ENCODE results near the gene INSYN2A.

INSYN2A gene

GRCh38 chr10:127176649-127177048 is 19.7 kb downstream of the INSYN2A start:
- Histone ChIP-seq H3K27me3 (ENCODE audit: insufficient read depth, poor library complexity, severe bottlenecking) (no peaks in the 10 kb centered on the region), H3K4me3 (replicated peaks; ENCODE audit: insufficient read depth, low read length) (no peak overlapping the region), H3K27ac (replicated peaks) (no peak overlapping the region)
- TF ChIP-seq SPI1 (IDR thresholded peaks at IDR 0.05; ENCODE audit: borderline replicate concordance, low read depth) = no peak
- no peak for TF ChIP-seq POLR2AphosphoS5 (IDR thresholded peaks at IDR 0.05; ENCODE audit: low read depth)
- TF ChIP-seq GABPA (IDR thresholded peaks at IDR 0.05; ENCODE audit: low read depth) = no peak
- no peak for TF ChIP-seq REST (IDR thresholded peaks at IDR 0.05; ENCODE audit: insufficient replicate concordance, low read depth)
- no peak for TF ChIP-seq CTCF (IDR thresholded peaks at IDR 0.05; ENCODE audit: insufficient read depth, low read length)
- DNase-seq (ENCODE audit: low read depth in 1 of 2, low spot score in 1 of 2) = no peak

GRCh38 chr10:127175357-127176110 is 20.9 kb downstream of the INSYN2A start:
- TF ChIP-seq SPI1 (IDR thresholded peaks at IDR 0.05; ENCODE audit: borderline replicate concordance, low read depth) = no peak
- no peak for TF ChIP-seq GABPA (IDR thresholded peaks at IDR 0.05; ENCODE audit: low read depth)
- no peak for TF ChIP-seq POLR2AphosphoS5 (IDR thresholded peaks at IDR 0.05; ENCODE audit: low read depth)
- TF ChIP-seq REST (IDR thresholded peaks at IDR 0.05; ENCODE audit: insufficient replicate concordance, low read depth) = no peak
- no peak for TF ChIP-seq CTCF (IDR thresholded peaks at IDR 0.05; ENCODE audit: insufficient read depth, low read length)
- H3K27ac ChIP-seq (replicated peaks) = no peak overlapping the region
- DNase-seq (ENCODE audit: low read depth in 1 of 2, low spot score in 1 of 2) = no peak
- no peaks in the 10 kb centered on the region for H3K27me3 ChIP-seq (ENCODE audit: insufficient read depth, poor library complexity, severe bottlenecking)
- H3K4me3 ChIP-seq (replicated peaks; ENCODE audit: insufficient read depth, low read length) = no peak overlapping the region

- DNase-seq (ENCODE audit: low read depth in 1 of 2, low spot score in 1 of 2) = no peak
- TF ChIP-seq REST (IDR thresholded peaks at IDR 0.05; ENCODE audit: insufficient replicate concordance, low read depth) (no peak), POLR2AphosphoS5 (IDR thresholded peaks at IDR 0.05; ENCODE audit: low read depth) (no peak), GABPA (IDR thresholded peaks at IDR 0.05; ENCODE audit: low read depth) (no peak), SPI1 (IDR thresholded peaks at IDR 0.05; ENCODE audit: borderline replicate concordance, low read depth) (no peak), CTCF (IDR thresholded peaks at IDR 0.05; ENCODE audit: insufficient read depth, low read length) (no peak)
- Histone ChIP-seq H3K27ac (replicated peaks) (no peak overlapping the region), H3K27me3 (ENCODE audit: insufficient read depth, poor library complexity, severe bottlenecking) (no peaks in the 10 kb centered on the region), H3K4me3 (replicated peaks; ENCODE audit: insufficient read depth, low read length) (no peak overlapping the region)
Observed at GRCh38 chr10:127174866-127175265, 21.5 kb downstream of the INSYN2A start.
